GM12891 (cell line): ENCODE measurements around the gene NIT1. TPM values are rescaled to one million over a fixed set of nuclear protein-coding genes. Genes with fewer than 3 reads are reported as not detected.

Source experiments
- DNase-seq: peaks from one replicate; pipeline ENCODE4 v3.0.0; 2011; ENCODE audit warnings: low spot score; ENCODE audit not compliant: insufficient read length
- FAIRE-seq: peaks from 2 replicates; lab custom pipeline; 2011; peaks lifted over from hg19 to GRCh38; lab: Jason Lieb, UNC
- PAX5 ChIP-seq: IDR thresholded peaks from 2 replicates; pipeline ENCODE4 v1.6.1; 2011; ENCODE audit warnings: low read length, moderate library complexity, mild to moderate bottlenecking; ENCODE audit not compliant: insufficient read depth, severe bottlenecking
- POLR2A ChIP-seq: IDR thresholded peaks from 2 replicates; pipeline ENCODE4 v1.6.1; 2011; ENCODE audit warnings: low read depth, low read length, control low read depth
- POLR2AphosphoS5 ChIP-seq: IDR thresholded peaks from 2 replicates; pipeline ENCODE4 v1.6.1; 2011; ENCODE audit warnings: low read depth, low read length, control low read depth
- POU2F2 ChIP-seq: IDR thresholded peaks from 2 replicates; pipeline ENCODE4 v1.6.1; 2011; ENCODE audit warnings: low read depth, mild to moderate bottlenecking, control low read depth, low read length, moderate library complexity
- SPI1 ChIP-seq: IDR thresholded peaks from 2 replicates; pipeline ENCODE4 v1.6.1; 2011; ENCODE audit warnings: low read depth, low read length, control low read depth
- TAF1 ChIP-seq: IDR thresholded peaks from 2 replicates; pipeline ENCODE4 v1.6.1; 2011; ENCODE audit warnings: low read depth, low read length, control low read depth
- polyA plus RNA-seq: library from polyadenylated mRNA; unstranded; fragments of >200 nt; gene quantifications from one replicate; pipeline ENCODE4 v1.2.1, GENCODE V29; 2012; ENCODE audit warnings: low read depth, missing spikeins, inconsistent platforms; ENCODE audit not compliant: missing spikeins

The NIT1 gene, protein sequence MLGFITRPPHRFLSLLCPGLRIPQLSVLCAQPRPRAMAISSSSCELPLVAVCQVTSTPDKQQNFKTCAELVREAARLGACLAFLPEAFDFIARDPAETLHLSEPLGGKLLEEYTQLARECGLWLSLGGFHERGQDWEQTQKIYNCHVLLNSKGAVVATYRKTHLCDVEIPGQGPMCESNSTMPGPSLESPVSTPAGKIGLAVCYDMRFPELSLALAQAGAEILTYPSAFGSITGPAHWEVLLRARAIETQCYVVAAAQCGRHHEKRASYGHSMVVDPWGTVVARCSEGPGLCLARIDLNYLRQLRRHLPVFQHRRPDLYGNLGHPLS
- polyA plus RNA-seq: 35.4 TPM

DNA sequence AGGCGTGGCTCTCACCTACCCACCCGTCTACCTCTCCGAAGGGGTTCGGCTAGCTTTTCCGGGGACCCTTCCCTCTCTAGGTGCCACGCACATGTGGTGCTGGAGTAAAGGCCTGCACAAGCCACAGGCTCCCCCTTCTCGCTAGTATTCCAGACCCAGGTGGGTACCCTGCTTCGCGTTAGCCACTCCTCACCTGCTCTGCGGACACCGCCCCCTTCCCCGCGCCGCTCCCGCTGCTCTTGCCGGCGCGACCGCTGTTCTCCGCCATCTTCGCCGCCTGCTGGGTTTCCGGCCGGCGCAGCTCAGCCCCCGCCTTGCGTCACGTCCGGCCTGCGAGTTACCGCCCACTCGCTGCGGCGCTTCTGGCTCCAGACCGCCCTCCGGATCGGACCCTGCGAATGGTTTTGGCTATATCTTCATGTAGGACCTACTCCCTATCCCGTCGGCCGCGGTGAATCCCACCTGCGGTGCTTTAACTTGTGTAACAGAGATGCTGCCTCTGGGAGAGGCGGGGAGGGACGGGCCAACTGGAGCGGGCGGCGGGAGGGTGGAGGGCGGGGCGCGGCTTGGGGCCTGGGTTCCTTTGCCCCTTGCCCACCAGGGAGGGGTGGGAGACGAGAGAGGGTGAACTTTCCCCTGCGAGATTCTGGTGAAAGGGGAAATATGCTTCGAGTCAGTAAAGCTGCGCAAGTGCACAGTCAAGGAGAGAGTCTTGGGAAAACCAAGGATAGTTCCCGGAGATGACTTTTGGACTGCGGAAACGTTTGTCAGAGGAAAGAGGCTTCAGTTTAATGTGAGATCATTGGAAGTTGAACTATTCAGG, at the start of gene NIT1, which contains the start of gene PFDN2:
TSS of gene NIT1 (plus strand) at position 347 of the 823 bp plus-strand sequence. CDS start at position 419, 72 bp downstream.
TSS of gene PFDN2 (minus strand) at position 279 of the 823 bp plus-strand sequence. CDS start at position 268, 11 bp downstream.
- peak; percentile 98 for FAIRE-seq

DNA sequence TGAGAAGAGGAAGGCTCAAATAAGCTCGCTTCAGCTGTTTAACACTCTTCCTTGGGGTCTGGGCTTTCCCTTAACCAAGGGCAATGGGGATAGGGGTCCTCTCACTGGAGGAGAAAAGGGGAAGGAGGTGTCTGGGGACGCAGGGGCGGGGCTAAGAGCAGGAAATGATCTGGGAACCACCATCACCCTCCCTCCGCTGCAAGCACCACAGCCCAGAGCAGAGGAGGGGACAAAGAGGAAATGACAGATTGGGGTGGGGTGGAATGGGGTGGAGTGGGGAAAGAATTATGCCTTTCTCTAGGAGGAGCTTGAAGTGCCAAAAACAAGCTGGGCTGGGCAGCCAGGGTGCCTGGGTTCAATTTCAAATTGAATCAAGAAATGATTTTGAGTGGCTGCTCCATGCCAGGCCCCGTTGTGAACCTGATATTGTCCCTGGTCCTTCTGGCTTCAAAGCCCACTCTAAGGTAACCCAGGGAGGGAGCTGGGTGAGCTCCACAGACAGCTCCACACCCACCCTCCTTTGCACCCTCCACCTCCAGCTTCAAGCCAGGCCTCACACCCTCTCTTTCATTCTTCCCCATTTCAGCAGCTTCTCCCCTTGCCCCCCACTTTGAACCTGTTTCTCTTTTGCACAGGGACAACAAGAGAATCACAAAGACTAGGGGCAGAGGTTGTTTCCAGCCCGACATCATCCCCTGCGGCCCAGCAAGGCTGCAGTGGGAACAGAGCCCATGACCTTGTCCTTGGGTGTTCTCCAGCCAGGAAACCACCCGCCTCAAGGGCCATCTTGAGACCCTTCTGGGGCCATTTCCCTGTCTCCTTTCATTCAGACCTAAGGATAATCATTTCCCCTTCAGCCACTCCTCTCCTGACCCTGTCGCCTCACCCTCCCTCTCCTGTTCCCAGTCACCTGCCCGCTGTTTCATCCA, 49.3 kb upstream of the NIT1 start:
- FAIRE-seq (peak; percentile 96), DNase-seq (no peak)
- TF ChIP-seq POLR2AphosphoS5 (peak; percentile 48), SPI1 (peak; percentile 71), PAX5 (no peak), POLR2A (peak; percentile 72), POU2F2 (no peak), TAF1 (peak; percentile 35; the same call in 1 of the 2 replicates)

More for the DNA sequence above, at the start of gene NIT1, which contains the start of gene PFDN2:
- peak; percentile 88 for DNase-seq
- TF ChIP-seq TAF1 (peak; percentile 96), POU2F2 (0 out of 2 replicates have a peak, but pooled peaks have one; percentile 48), SPI1 (no peak), POLR2A (peak; percentile 80), POLR2AphosphoS5 (peak; percentile 90)

DNA sequence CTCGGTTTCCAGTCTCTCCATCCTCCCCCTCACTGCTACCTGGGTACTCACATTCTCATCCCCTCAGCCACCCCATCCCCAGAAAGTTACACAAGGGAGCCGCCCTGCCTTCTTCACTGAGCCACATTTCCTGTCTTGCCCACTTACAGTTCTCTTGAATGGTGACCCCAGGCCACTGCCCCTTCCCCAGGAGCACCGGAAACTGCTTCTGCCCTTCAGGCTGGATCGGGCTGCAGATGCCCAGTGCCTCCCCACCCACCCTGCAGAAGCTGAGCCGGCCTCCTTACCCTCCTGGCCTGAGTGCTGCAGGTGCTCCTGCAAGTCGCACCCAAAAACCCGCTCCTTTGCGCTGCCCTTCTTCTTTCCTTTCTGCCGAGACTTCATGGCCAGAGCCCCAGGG, 48.7 kb upstream of the NIT1 start:
- FAIRE-seq: no peak
- TF ChIP-seq PAX5 (no peak), POLR2A (no peak; the same call in 1 of the 2 replicates), POLR2AphosphoS5 (no peak), TAF1 (no peak), POU2F2 (no peak), SPI1 (no peak)
- no peak for DNase-seq

DNA sequence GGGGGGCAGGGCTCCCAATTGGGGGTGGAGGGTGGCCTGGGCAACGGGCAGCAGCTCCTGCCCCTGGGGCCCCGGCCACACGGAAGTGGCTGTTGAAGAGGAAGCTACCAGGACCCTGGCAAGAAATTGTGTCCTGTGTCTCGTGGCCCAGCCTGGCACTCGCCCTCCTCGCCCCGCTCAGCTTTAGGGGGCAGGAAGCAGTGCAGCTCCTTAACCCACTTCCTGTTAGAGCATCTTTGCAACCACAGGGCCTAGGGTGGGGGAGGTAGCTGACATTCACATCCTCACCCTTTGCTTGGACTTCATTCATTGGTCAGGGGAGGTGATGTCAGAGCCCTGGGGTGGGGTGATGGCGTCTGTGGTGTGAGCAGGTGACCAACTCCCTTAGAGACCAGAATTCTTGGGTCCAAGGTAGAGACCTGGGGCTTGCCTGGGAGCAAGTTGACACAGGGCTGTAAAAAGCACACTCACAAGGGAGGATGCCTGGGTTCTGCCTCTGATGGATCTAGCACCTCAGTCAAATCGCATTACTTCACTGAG, 48.1 kb upstream of the NIT1 start, which contains the start of gene ARHGAP30:
TSS of gene ARHGAP30 (minus strand) at position 161 of the 540 bp plus-strand sequence. CDS start 267 bp downstream, outside the sequence.
- DNase-seq (peak; percentile 90), FAIRE-seq (peak; percentile 99)

DNA sequence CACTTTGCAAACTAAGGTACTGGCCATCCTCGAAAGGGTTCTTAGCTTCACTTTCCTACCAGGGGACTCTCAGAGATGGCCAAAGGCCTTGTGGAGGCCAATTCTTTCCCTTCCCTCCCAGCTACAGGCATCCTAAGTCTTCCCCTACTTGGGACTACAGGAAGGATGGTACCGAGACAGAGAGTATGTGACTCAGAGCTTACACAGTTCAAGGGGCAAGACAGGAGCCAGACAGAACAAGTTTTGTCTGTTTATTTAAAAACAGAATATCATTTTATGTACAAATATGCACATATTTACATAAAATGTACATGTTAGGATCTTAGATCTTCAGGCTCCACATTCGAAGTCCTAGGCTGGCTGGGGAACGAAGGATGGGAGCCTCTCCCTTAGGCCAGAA, 47.1 kb upstream of the NIT1 start:
- DNase-seq: no peak
- no peak for FAIRE-seq

More for the DNA sequence above, 48.1 kb upstream of the NIT1 start, which contains the start of gene ARHGAP30:
- TF ChIP-seq POLR2A (peak; percentile 87), SPI1 (peak; percentile 73), TAF1 (peak; percentile 65; the same call in 1 of the 2 replicates), POU2F2 (peak; percentile 47; the same call in 1 of the 2 replicates), PAX5 (no peak), POLR2AphosphoS5 (peak; percentile 95)

DNA sequence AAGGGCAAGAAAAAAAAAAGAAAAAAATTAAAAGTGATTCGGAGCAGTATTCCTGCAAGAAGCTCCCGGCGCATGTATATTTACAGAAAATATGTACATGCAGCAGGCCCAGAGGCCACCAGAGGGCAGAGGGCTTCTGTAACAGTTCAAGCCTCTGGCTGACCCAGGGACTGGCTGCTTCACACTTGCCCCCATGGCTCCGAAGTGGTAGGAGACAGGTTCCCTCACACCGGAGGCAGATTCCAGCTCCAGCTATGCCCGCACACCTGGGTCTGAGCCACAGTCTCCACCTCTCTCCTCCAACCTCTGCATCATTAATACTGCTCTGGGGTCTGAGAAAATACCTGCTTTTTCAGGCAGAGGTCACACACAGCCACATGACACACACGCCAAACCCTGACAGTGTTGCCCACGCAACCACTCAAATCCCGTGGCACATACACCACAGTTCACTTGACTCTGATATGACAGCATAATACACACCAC, 46.0 kb upstream of the NIT1 start:
- DNase-seq (peak; percentile 68), FAIRE-seq (peak; percentile 88)
- no peak for TF ChIP-seq POLR2AphosphoS5
- TF ChIP-seq POU2F2: 0 out of 2 replicates have a peak, but pooled peaks have one; percentile 52

More for the DNA sequence above, 47.1 kb upstream of the NIT1 start:
- TF ChIP-seq POU2F2 (no peak), SPI1 (no peak), TAF1 (no peak), POLR2AphosphoS5 (no peak), PAX5 (no peak), POLR2A (no peak)

DNA sequence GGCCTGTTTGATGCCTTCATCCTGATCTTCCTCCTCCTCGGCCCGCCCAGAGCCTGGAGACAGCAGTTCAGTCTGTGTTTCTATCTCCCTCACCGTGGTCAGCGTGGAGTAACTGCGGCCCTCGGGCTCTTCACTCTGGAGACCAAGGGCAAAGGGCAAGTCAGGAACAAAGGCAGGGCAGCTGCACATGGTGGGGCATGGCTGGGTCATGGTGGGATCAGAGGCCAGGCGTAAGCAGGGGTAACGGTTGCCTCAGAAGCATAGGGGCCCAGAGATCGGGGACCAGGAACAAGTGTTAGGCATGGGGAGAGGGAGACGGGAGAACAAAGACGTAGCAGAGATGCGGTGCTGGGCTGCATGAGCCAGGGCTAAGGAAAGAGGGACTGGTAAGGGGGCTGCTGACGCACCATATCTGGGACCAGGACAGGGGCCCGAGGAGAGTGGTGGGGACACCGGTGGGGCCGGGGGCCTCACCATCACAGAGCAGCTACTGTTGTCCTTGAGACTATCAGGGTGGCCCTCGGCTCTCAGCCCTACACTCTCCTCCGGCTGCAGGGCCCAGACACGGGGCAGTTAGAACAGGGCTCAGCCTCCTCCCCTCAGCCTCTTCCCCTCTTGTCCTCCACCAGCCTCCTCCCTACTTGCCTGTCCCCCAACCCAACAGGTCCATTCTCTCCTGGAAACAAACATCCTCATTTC, 45.0 kb upstream of the NIT1 start:
- TF ChIP-seq SPI1 (no peak), POU2F2 (no peak), TAF1 (no peak), PAX5 (no peak), POLR2A (no peak), POLR2AphosphoS5 (no peak)
- FAIRE-seq (no peak), DNase-seq (no peak)
